Uterus (tissue), 2 donors: ENCODE results near the gene ARFIP1.

Experiments used
- POLR2A ChIP-seq, 2 donors: fragments of 450-650 bp; IDR thresholded peaks; one replicate each; pipeline ENCODE4 v1.6.1; 2016; ENCODE audit warnings: antibody characterized with exemption in 2 of 2, mild to moderate bottlenecking in 1 of 2, moderate library complexity in 1 of 2
- TF ChIP-seq, protein P1 (sequence below), 4 experiments: fragments of 200-600 bp in 2 of 4; fragments of 450-650 bp in 2 of 4; sonication (generic) in 2 of 4; IDR thresholded peaks; one replicate each; pipeline ENCODE4 v1.5.1; 2016 to 2019; ENCODE audit warnings: antibody characterized with exemption in 4 of 4, mild to moderate bottlenecking in 2 of 4, moderate library complexity in 1 of 4

DNA sequence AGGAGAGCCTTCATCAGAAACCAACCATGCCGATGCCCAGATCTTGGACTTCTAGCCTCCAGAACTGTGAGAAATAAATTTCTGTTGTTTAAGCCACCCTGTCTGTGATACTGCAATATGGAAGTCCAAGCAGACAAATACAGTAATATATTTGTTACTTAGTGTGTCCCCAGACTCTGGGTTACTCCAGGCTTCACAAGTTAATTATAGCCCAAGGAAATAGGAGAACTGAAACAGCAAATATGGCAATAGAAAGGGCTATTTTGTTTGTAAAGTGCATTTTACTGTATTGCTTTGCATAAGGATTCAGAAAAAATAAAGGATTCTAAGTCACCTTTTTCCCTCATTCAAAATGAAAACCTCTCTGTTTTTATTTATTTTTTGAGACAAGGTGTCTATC is 16.0 kb upstream of the ARFIP1 start:
- TF ChIP-seq, protein P1, sequence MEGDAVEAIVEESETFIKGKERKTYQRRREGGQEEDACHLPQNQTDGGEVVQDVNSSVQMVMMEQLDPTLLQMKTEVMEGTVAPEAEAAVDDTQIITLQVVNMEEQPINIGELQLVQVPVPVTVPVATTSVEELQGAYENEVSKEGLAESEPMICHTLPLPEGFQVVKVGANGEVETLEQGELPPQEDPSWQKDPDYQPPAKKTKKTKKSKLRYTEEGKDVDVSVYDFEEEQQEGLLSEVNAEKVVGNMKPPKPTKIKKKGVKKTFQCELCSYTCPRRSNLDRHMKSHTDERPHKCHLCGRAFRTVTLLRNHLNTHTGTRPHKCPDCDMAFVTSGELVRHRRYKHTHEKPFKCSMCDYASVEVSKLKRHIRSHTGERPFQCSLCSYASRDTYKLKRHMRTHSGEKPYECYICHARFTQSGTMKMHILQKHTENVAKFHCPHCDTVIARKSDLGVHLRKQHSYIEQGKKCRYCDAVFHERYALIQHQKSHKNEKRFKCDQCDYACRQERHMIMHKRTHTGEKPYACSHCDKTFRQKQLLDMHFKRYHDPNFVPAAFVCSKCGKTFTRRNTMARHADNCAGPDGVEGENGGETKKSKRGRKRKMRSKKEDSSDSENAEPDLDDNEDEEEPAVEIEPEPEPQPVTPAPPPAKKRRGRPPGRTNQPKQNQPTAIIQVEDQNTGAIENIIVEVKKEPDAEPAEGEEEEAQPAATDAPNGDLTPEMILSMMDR (IDR thresholded peaks at IDR 0.05): no peak
- TF ChIP-seq POLR2A (IDR thresholded peaks at IDR 0.05): no peak
